Uterus (tissue), 2 donors: Measurements from ENCODE around the gene PEX11B.

Experiments
- POLR2A ChIP-seq, 2 donors: fragments of 450-650 bp; IDR thresholded peaks; one replicate each; pipeline ENCODE4 v1.6.1; 2016; ENCODE audit warnings: antibody characterized with exemption in 2 of 2, mild to moderate bottlenecking in 1 of 2, moderate library complexity in 1 of 2
- TF ChIP-seq, protein P1 (sequence below), 4 experiments: fragments of 200-600 bp in 2 of 4; fragments of 450-650 bp in 2 of 4; sonication (generic) in 2 of 4; IDR thresholded peaks; one replicate each; pipeline ENCODE4 v1.5.1; 2016 to 2019; ENCODE audit warnings: antibody characterized with exemption in 4 of 4, mild to moderate bottlenecking in 2 of 4, moderate library complexity in 1 of 4

DNA sequence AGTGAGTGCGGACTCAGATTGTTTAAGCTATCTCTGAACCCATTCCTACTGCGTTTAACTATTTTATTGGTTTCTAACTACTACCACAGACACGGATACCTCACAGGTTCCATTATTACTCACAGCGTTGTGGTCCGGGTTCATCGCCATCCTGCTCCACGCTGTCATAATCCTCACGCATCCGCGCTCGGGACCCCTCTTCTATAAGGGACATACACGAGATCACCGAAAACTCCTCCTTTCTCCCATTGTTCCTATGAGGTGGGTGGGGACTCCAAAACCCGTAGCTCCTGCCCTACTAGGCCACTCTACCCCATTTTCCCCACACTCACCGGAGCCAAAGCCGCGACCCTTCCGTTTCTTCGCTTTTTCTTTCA lies 8.2 kb upstream of the PEX11B start:
- TF ChIP-seq, protein P1, sequence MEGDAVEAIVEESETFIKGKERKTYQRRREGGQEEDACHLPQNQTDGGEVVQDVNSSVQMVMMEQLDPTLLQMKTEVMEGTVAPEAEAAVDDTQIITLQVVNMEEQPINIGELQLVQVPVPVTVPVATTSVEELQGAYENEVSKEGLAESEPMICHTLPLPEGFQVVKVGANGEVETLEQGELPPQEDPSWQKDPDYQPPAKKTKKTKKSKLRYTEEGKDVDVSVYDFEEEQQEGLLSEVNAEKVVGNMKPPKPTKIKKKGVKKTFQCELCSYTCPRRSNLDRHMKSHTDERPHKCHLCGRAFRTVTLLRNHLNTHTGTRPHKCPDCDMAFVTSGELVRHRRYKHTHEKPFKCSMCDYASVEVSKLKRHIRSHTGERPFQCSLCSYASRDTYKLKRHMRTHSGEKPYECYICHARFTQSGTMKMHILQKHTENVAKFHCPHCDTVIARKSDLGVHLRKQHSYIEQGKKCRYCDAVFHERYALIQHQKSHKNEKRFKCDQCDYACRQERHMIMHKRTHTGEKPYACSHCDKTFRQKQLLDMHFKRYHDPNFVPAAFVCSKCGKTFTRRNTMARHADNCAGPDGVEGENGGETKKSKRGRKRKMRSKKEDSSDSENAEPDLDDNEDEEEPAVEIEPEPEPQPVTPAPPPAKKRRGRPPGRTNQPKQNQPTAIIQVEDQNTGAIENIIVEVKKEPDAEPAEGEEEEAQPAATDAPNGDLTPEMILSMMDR (IDR thresholded peaks at IDR 0.05) = no peak
- TF ChIP-seq POLR2A (IDR thresholded peaks at IDR 0.05) = no peak
